Mucosa of gallbladder (tissue), 1 donor: ENCODE data around the gene EFS. TPM values are rescaled to one million over a fixed set of nuclear protein-coding genes. Genes with fewer than 3 reads are reported as not detected.
"Not testable (repeated sequence)": the region's sequence is repeated elsewhere in the genome, so short reads cannot be mapped to it uniquely, and the experiment has no call there.

Experiments used
- DNase-seq: peaks from one replicate; pipeline ENCODE4 v3.0.0-alpha.2; 2020; ENCODE audit warnings: low spot score
- total RNA-seq: library from RNA; stranded (reverse); gene quantifications from one replicate; pipeline ENCODE4 v1.2.1, GENCODE V29; 2021
- donor health status: DM: no; HTN: no; CAD: no.

The EFS gene
- total RNA-seq, 1 donor from 2014 or later = 10.8 TPM

GRCh38 chr14:23399591-23399990 is 34.6 kb upstream of the EFS start:
- DNase-seq = no peak

- no peak for DNase-seq
Observed at GRCh38 chr14:23399136-23399535, 34.2 kb upstream of the EFS start.

GRCh38 chr14:23398348-23398747 is 33.4 kb upstream of the EFS start:
- DNase-seq = no peak

GRCh38 chr14:23396781-23397407 is 31.9 kb upstream of the EFS start:
- no peak for DNase-seq

- DNase-seq = no peak
Observed at GRCh38 chr14:23396126-23396525, 31.2 kb upstream of the EFS start.

- no peak for DNase-seq
Observed at GRCh38 chr14:23392613-23393012, 27.6 kb upstream of the EFS start.

GRCh38 chr14:23389871-23390270 is 24.9 kb upstream of the EFS start:
- not testable (repeated sequence) for DNase-seq

GRCh38 chr14:23389396-23389795 is 24.4 kb upstream of the EFS start:
- no peak for DNase-seq

GRCh38 chr14:23388996-23389395 is 24.0 kb upstream of the EFS start:
- no peak for DNase-seq

GRCh38 chr14:23387916-23388882 is 23.2 kb upstream of the EFS start:
- DNase-seq = no peak

- DNase-seq = no peak
Observed at GRCh38 chr14:23386999-23387398, 22.0 kb upstream of the EFS start.

- DNase-seq = not testable (repeated sequence)
Observed at GRCh38 chr14:23386266-23386657, 21.3 kb upstream of the EFS start.

GRCh38 chr14:23385642-23386265 is 20.8 kb upstream of the EFS start:
- DNase-seq = no peak

GRCh38 chr14:23385244-23385641 is 20.3 kb upstream of the EFS start:
- no peak for DNase-seq

GRCh38 chr14:23384364-23385080 is 19.6 kb upstream of the EFS start:
- no peak for DNase-seq

- no peak for DNase-seq
Observed at GRCh38 chr14:23382731-23383440, 17.9 kb upstream of the EFS start.

- no peak for DNase-seq
Observed at GRCh38 chr14:23382276-23382675, 17.3 kb upstream of the EFS start.

- DNase-seq = no peak
Observed at GRCh38 chr14:23381871-23382270, 16.9 kb upstream of the EFS start.

GRCh38 chr14:23380976-23381375 is 16.0 kb upstream of the EFS start:
- no peak for DNase-seq

- no peak for DNase-seq
Observed at GRCh38 chr14:23380197-23380914, 15.4 kb upstream of the EFS start.
